HepG2 (cell line): ENCODE measurements around the gene KDR. TPM values are rescaled to one million over a fixed set of nuclear protein-coding genes. Genes with fewer than 3 reads are reported as not detected.

ENCODE experiments used
- ATAC-seq: fragments of 200-7000 bp; cut with Tn5 transposase; 3 replicates; pipeline ENCODE4 v1.9.1; 2020; ENCODE audit warnings: mild to moderate bottlenecking, moderate library complexity
- BruUV-seq: library from RNA; stranded (reverse); fragments of 400-500 nt; replicated peaks from 2 replicates; lab custom pipeline; 2021; lab: Mats Ljungman, UMichigan
- CTCF ChIA-PET: fragments of 300-600 bp; formaldehyde crosslinking; extraction: SDS; loops from one replicate; lab custom pipeline; 2021; ENCODE audit warnings: low total read pairs, inconsistent platforms, low intra/inter-chr PET ratio; lab: Yijun Ruan, JAX
- POLR2A ChIA-PET: fragments of 350-600 bp; sonication (Branson Sonifier 250); formaldehyde crosslinking; loops from one replicate; lab custom pipeline; 2020; ENCODE audit warnings: antibody characterized with exemption, inconsistent platforms; lab: Yijun Ruan, JAX
- DNase-seq: peaks from one replicate; pipeline ENCODE4 v3.0.0-alpha.2; 2015; ENCODE audit warnings: low spot score
- FAIRE-seq: peaks from 3 replicates; lab custom pipeline; 2011; peaks lifted over from hg19 to GRCh38; lab: Jason Lieb, UNC
- H2AFZ ChIP-seq: one replicate; pipeline ENCODE4 v1.6.1; 2011; ENCODE audit warnings: low read length, inconsistent platforms
- H3K27ac ChIP-seq: fragments of 300-600 bp; 3 replicates; pipeline ENCODE4 v1.8.0; 2011; ENCODE audit warnings: mixed run types, mild to moderate bottlenecking, mixed read lengths, low read length, inconsistent platforms; ENCODE audit not compliant: insufficient read depth; ENCODE audit errors: extremely low read length
- H3K27me3 ChIP-seq, 2 experiments: fragments of 200-600 bp in 1 of 2; 2 replicates in 1 of 2; 3 replicates in 1 of 2; pipeline versions ENCODE4 v1.6.0 to v1.8.0; 2011; ENCODE audit warnings: low read length in 2 of 2, mild to moderate bottlenecking in 2 of 2, moderate library complexity in 2 of 2, inconsistent platforms in 1 of 2; ENCODE audit not compliant: insufficient read depth in 2 of 2, control insufficient read depth in 1 of 2
- H3K36me3 ChIP-seq, 2 experiments: fragments of 200-600 bp in 1 of 2; replicated peaks in 1 of 2; 2 replicates in 1 of 2; 3 replicates in 1 of 2; pipeline versions ENCODE4 v1.5.1 to v1.8.0; 2011; ENCODE audit warnings: low read length in 2 of 2, inconsistent platforms in 1 of 2; ENCODE audit not compliant: insufficient read depth in 2 of 2, control insufficient read depth in 1 of 2
- H3K4me1 ChIP-seq: 2 replicates; pipeline ENCODE4 v1.5.1; 2012; ENCODE audit warnings: low read length, inconsistent platforms; ENCODE audit not compliant: insufficient read depth
- H3K4me2 ChIP-seq: 2 replicates; pipeline ENCODE4 v1.6.0; 2011; ENCODE audit warnings: low read depth, low read length, inconsistent platforms
- H3K4me3 ChIP-seq, 3 experiments: fragments of 200-600 bp in 1 of 3; sonication (generic), shearing (Covaris generic) in 1 of 3; replicated peaks in 1 of 3; 2 replicates each; pipeline ENCODE4 v1.5.1; 2011 to 2016; ENCODE audit warnings: low read length in 3 of 3, inconsistent platforms in 2 of 3, low read depth in 2 of 3, mild to moderate bottlenecking in 2 of 3, control low read depth in 1 of 3, mixed read lengths in 1 of 3; ENCODE audit not compliant: insufficient read depth in 1 of 3
- H3K79me2 ChIP-seq: one replicate; pipeline ENCODE4 v1.6.1; 2011; ENCODE audit warnings: low read length, inconsistent platforms; ENCODE audit not compliant: insufficient read depth
- H3K9ac ChIP-seq: 2 replicates; pipeline ENCODE4 v1.6.0; 2011; ENCODE audit warnings: mild to moderate bottlenecking, low read depth, low read length, inconsistent platforms; ENCODE audit not compliant: insufficient read depth
- H3K9me3 ChIP-seq: 2 replicates; pipeline ENCODE4 v1.5.1; 2012; ENCODE audit warnings: mild to moderate bottlenecking, low read length
- H4K20me1 ChIP-seq: 2 replicates; pipeline ENCODE4 v1.6.0; 2011; ENCODE audit warnings: inconsistent platforms, mild to moderate bottlenecking, low read length, moderate library complexity; ENCODE audit not compliant: insufficient read depth
- DRAP1 ChIP-seq: IDR thresholded peaks from 2 replicates; pipeline ENCODE4 v1.6.1; 2016; ENCODE audit warnings: missing genetic modification reagents, missing compliant biosample characterization
- EED ChIP-seq: sonication (generic); formaldehyde crosslinking; IDR thresholded peaks from 2 replicates; pipeline ENCODE4 v1.5.0; 2020; ENCODE audit warnings: mild to moderate bottlenecking, missing genetic modification reagents
- SMAD1 ChIP-seq: sonication (generic); formaldehyde crosslinking; IDR thresholded peaks from 2 replicates; pipeline ENCODE4 v1.4.0; 2020; ENCODE audit warnings: missing genetic modification reagents, low read depth, mild to moderate bottlenecking, borderline replicate concordance
- YEATS2 ChIP-seq: sonication (generic); formaldehyde crosslinking; IDR thresholded peaks from 2 replicates; pipeline ENCODE4 v1.4.0; 2020; ENCODE audit warnings: missing genetic modification reagents, borderline replicate concordance
- ZEB1 ChIP-seq: IDR thresholded peaks from 2 replicates; pipeline ENCODE4 v1.6.1; 2012; ENCODE audit warnings: mild to moderate bottlenecking, low read depth, inconsistent platforms; ENCODE audit not compliant: insufficient replicate concordance
- ZFP37 ChIP-seq: sonication (generic); formaldehyde crosslinking; IDR thresholded peaks from 2 replicates; pipeline ENCODE4 v1.4.0; 2020; ENCODE audit warnings: missing genetic modification reagents, borderline replicate concordance
- ZMAT3 ChIP-seq: sonication (generic); formaldehyde crosslinking; conservative IDR thresholded peaks from 2 replicates; pipeline ENCODE4 v1.7.0; 2021; ENCODE audit warnings: missing genetic modification reagents
- ZNF20 ChIP-seq: sonication (generic); formaldehyde crosslinking; IDR thresholded peaks from 2 replicates; pipeline ENCODE4 v1.4.0; 2020; ENCODE audit warnings: mild to moderate bottlenecking, moderate library complexity, missing genetic modification reagents
- ZNF333 ChIP-seq: sonication (generic); formaldehyde crosslinking; IDR thresholded peaks from 2 replicates; pipeline ENCODE4 v1.4.0; 2020; ENCODE audit warnings: mild to moderate bottlenecking, missing genetic modification reagents, borderline replicate concordance
- ZNF619 ChIP-seq: sonication (generic); formaldehyde crosslinking; IDR thresholded peaks from 2 replicates; pipeline ENCODE4 v1.4.0; 2020; ENCODE audit warnings: mild to moderate bottlenecking, missing genetic modification reagents
- ZNF674 ChIP-seq: sonication (generic); formaldehyde crosslinking; IDR thresholded peaks from 2 replicates; pipeline ENCODE4 v1.5.0; 2020; ENCODE audit warnings: low read depth, mild to moderate bottlenecking, missing genetic modification reagents
- ZNF792 ChIP-seq: IDR thresholded peaks from 2 replicates; pipeline ENCODE4 v1.6.1; 2016
- ZNF816 ChIP-seq: sonication (generic); formaldehyde crosslinking; IDR thresholded peaks from 2 replicates; pipeline ENCODE4 v1.8.0; 2022; ENCODE audit warnings: missing genetic modification reagents, mild to moderate bottlenecking, borderline replicate concordance
- WGBS: methylation state at CpG from one replicate; pipeline ENCODE4 v1.1.6; 2017; ENCODE audit warnings: low lambda C conversion rate; 5-methylcytosine and 5-hydroxymethylcytosine counted together
- in situ Hi-C: cut with HindIII; loops from 2 replicates; pipeline ENCODE4 v1.10.0; 2017; ENCODE audit warnings: low pct_unique_long_range_greater_than_20kb; ENCODE audit not compliant: extremely low pct_ligation_motif_present
- intact Hi-C: fragments of 100-400 bp; cut with micrococcal nuclease; formaldehyde crosslinking; loops from one replicate; pipeline ENCODE4 v1.10.0; 2022; ENCODE audit not compliant: unreplicated experiment
- polyA plus RNA-seq, 8 experiments: library from polyadenylated mRNA; depleted of rRNA in 3 of 8; stranded (reverse) in 7 of 8; unstranded in 1 of 8; fragments of >200 nt; fragmentation: Illumina TruSeq in 4 of 8; extraction: Trizol in 4 of 8; gene quantifications; 2 replicates each; pipeline versions ENCODE4 v1.2.1 to v1.2.3, GENCODE V29; 2011 to 2016; ENCODE audit warnings: low read depth in 4 of 8, missing spikeins in 1 of 8, mixed read lengths in 1 of 8; ENCODE audit not compliant: insufficient read depth in 1 of 8
- total RNA-seq, 5 experiments: library from RNA; depleted of rRNA; stranded (reverse); fragments of >200 nt; fragmentation: Illumina TruSeq; extraction: Trizol; gene quantifications; 2 replicates each; pipeline ENCODE4 v1.2.3, GENCODE V29; 2016; ENCODE audit warnings: low read depth in 1 of 5
- TF ChIP-seq, protein P1 (sequence below): sonication (generic); formaldehyde crosslinking; IDR thresholded peaks from 2 replicates; pipeline ENCODE4 v1.4.0; 2020; ENCODE audit warnings: missing genetic modification reagents, borderline replicate concordance
- TF ChIP-seq, protein P2 (sequence below): sonication (generic); formaldehyde crosslinking; IDR thresholded peaks from 2 replicates; pipeline ENCODE4 v1.4.0; 2020; ENCODE audit warnings: missing genetic modification reagents

KDR gene
- total and polyA plus RNA-seq, 2 of the 13 experiments (the other 11 are each of a cell fraction or from before 2014, with no cell fraction given), result not detected

DNA sequence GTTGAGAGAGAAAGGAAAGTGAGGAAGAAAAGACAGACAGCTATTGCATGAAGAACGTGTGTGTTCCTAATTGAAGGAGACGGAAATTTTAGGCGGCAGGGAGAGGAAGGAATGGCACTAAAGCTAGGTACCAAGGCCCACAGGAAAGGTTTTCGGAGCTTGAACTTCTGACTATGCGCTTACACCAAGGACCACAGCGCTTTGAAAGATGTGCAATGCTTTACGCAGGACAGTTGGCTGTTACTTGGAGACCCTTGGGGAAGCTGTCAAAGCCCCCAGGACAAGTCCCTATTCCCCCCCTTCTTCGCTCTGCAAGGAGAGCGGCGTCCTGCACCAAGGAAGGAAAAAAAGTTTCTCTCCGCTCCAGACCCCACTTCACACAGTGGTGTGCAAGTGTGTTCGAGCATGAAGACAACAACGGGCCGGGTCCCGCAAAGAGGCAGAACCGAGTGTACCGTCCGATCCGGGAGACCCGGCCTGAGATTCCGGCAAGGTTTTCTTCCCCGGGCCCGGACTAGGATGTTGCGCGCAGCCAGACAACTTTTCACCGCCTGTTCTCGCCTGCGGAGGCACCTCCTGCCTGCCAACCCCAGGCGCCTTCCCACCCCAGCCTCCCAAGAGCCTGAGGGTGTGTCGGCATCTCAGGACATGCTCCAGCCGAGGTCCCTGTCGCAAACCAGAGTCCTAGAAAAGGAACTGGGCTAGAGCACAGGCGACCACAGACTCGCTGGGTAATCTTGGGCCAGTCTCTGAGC, 896 bp downstream of the KDR start:
- Histone ChIP-seq H3K27ac (no peak overlapping the region), H3K9ac (no peak overlapping the region)

DNA sequence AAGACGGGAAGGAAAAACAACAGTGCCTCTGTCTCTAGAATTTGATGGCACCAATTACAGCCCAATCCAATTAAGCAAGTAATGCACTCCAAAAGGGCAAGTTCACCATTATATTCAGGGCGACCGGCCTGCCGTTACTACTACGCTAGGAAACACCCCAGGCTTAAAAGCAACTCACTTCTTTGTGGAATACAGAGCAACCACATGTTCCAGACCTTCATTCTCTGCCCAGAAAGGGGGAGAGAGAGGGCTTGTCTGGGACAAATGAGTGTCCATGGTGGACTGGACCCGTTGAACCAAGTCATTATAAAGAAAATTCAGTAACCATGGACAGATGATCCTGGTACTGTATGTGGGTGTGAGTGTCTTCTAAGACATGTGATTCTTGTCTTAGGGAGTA, 1.6 kb downstream of the KDR start:
- CTCF ChIA-PET, result no interaction called here
- no peak overlapping the region for H3K4me2 ChIP-seq

More for the DNA sequence above, 896 bp downstream of the KDR start:
- WGBS, result 41% methylated on average over 15 of the region's 34 CpGs
- H2AFZ ChIP-seq, result no peak overlapping the region
- TF ChIP-seq ZNF20 (no peak), ZNF333 (CRISPR knock-in tag) (no peak), ZNF674 (CRISPR knock-in tag) (no peak), EED (CRISPR knock-in tag) (no peak), ZNF816 (CRISPR knock-in tag) (no peak), YEATS2 (CRISPR knock-in tag) (no peak), ZNF619 (CRISPR knock-in tag) (no peak), ZMAT3 (CRISPR knock-in tag) (no peak)
- ChIA-PET POLR2A (no interaction called here), CTCF (no interaction called here)
- FAIRE-seq (no peak), DNase-seq (no peak), ATAC-seq (no peak)
- H3K27me3 ChIP-seq, result peaks cover 0 to 15% of the 10 kb centered on the region in 2 experiments; a peak in 3 of 5 replicates
- H4K20me1 ChIP-seq, result no peaks in the 10 kb centered on the region
- in situ Hi-C loops, result no loop called here
- H3K79me2 ChIP-seq, result no peaks in the 10 kb centered on the region
- H3K9me3 ChIP-seq, result no peaks in the 10 kb centered on the region
- no peak overlapping the region for H3K4me3 ChIP-seq
- no peak overlapping the region for H3K4me2 ChIP-seq
- no peaks in the 10 kb centered on the region for H3K4me1 ChIP-seq
- intact Hi-C loops, result no loop called here
- BruUV-seq, result no TSS peak
- no peaks in the 10 kb centered on the region for H3K36me3 ChIP-seq

More for the DNA sequence above, 1.6 kb downstream of the KDR start:
- no peak overlapping the region for H3K4me3 ChIP-seq
- TF ChIP-seq, protein P1, sequence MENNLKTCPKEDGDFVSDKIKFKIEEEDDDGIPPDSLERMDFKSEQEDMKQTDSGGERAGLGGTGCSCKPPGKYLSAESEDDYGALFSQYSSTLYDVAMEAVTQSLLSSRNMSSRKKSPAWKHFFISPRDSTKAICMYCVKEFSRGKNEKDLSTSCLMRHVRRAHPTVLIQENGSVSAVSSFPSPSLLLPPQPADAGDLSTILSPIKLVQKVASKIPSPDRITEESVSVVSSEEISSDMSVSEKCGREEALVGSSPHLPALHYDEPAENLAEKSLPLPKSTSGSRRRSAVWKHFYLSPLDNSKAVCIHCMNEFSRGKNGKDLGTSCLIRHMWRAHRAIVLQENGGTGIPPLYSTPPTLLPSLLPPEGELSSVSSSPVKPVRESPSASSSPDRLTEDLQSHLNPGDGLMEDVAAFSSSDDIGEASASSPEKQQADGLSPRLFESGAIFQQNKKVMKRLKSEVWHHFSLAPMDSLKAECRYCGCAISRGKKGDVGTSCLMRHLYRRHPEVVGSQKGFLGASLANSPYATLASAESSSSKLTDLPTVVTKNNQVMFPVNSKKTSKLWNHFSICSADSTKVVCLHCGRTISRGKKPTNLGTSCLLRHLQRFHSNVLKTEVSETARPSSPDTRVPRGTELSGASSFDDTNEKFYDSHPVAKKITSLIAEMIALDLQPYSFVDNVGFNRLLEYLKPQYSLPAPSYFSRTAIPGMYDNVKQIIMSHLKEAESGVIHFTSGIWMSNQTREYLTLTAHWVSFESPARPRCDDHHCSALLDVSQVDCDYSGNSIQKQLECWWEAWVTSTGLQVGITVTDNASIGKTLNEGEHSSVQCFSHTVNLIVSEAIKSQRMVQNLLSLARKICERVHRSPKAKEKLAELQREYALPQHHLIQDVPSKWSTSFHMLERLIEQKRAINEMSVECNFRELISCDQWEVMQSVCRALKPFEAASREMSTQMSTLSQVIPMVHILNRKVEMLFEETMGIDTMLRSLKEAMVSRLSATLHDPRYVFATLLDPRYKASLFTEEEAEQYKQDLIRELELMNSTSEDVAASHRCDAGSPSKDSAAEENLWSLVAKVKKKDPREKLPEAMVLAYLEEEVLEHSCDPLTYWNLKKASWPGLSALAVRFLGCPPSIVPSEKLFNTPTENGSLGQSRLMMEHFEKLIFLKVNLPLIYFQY (CRISPR knock-in tag), result no peak
- TF ChIP-seq DRAP1 (CRISPR knock-in tag) (no peak), ZNF792 (CRISPR knock-in tag) (no peak), ZFP37 (CRISPR knock-in tag) (no peak), SMAD1 (CRISPR knock-in tag) (no peak), ZEB1 (no peak)
- TF ChIP-seq, protein P2, sequence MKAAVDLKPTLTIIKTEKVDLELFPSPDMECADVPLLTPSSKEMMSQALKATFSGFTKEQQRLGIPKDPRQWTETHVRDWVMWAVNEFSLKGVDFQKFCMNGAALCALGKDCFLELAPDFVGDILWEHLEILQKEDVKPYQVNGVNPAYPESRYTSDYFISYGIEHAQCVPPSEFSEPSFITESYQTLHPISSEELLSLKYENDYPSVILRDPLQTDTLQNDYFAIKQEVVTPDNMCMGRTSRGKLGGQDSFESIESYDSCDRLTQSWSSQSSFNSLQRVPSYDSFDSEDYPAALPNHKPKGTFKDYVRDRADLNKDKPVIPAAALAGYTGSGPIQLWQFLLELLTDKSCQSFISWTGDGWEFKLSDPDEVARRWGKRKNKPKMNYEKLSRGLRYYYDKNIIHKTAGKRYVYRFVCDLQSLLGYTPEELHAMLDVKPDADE, result no peak
- TF ChIP-seq, all 625 proteins: peak for 0
- no peaks in the 10 kb centered on the region for H3K4me1 ChIP-seq
- H3K79me2 ChIP-seq, result no peaks in the 10 kb centered on the region
- H3K27me3 ChIP-seq, result peaks cover 0 to 15% of the 10 kb centered on the region in 2 experiments; a peak in 3 of 5 replicates
- H3K27ac ChIP-seq, result no peak overlapping the region
- FAIRE-seq (no peak), DNase-seq (no peak), ATAC-seq (no peak)
- no peaks in the 10 kb centered on the region for H4K20me1 ChIP-seq
- no peak overlapping the region for H2AFZ ChIP-seq
- WGBS, result 4% methylated on average over 6 of the region's 6 CpGs
- H3K36me3 ChIP-seq, result no peaks in the 10 kb centered on the region
- in situ Hi-C loops, result no loop called here
- H3K9ac ChIP-seq, result no peak overlapping the region
- no peaks in the 10 kb centered on the region for H3K9me3 ChIP-seq
- BruUV-seq, result no TSS peak
- POLR2A ChIA-PET, result no interaction called here
- intact Hi-C loops, result no loop called here
